Stomach (tissue), 9 donors: Measurements from ENCODE around the gene NRG2. TPM values are rescaled to one million over a fixed set of nuclear protein-coding genes. Genes with fewer than 3 reads are reported as not detected.

Experiments used
- DNase-seq, 2 donors: peaks; one replicate each; pipeline versions ENCODE4 v3.0.0 to v3.0.0-alpha.2; 2013 to 2019
- H3K27ac ChIP-seq, 5 donors: fragments of 200-600 bp in 4 of 5; sonication (generic) in 4 of 5; one replicate each; pipeline ENCODE4 v1.5.1; 2013 to 2019; ENCODE audit warnings: mild to moderate bottlenecking in 1 of 5, moderate library complexity in 1 of 5
- H3K27me3 ChIP-seq, 3 donors: fragments of 200-600 bp; sonication (generic); one replicate each; pipeline ENCODE4 v1.5.1; 2017 to 2019; ENCODE audit warnings: mixed run types in 1 of 3
- H3K36me3 ChIP-seq, 4 donors: fragments of 200-600 bp; sonication (generic); 1 replicate in 3 of 4; 2 replicates in 1 of 4; pipeline ENCODE4 v1.5.1; 2016 to 2019
- H3K4me1 ChIP-seq, 4 donors: fragments of 200-600 bp; sonication (generic); one replicate each; pipeline ENCODE4 v1.5.1; 2016 to 2019
- H3K4me3 ChIP-seq, 4 donors: fragments of 200-600 bp; sonication (generic) in 3 of 4; one replicate each; pipeline ENCODE4 v1.5.1; 2016 to 2019; ENCODE audit warnings: mild to moderate bottlenecking in 1 of 4
- H3K9me3 ChIP-seq, 4 donors: fragments of 200-600 bp; sonication (generic); one replicate each; pipeline ENCODE4 v1.5.1; 2016 to 2019
- CTCF ChIP-seq, 7 experiments: fragments of 450-650 bp in 4 of 7; fragments of 200-600 bp in 3 of 7; sonication (generic) in 3 of 7; IDR thresholded peaks; one replicate each; pipeline ENCODE4 v1.5.1; 2016 to 2019; ENCODE audit warnings: antibody characterized with exemption in 7 of 7, control low read depth in 2 of 7, mild to moderate bottlenecking in 1 of 7
- EP300 ChIP-seq: sonication (generic); formaldehyde crosslinking; IDR thresholded peaks from one replicate; pipeline ENCODE4 v1.6.1; 2017; ENCODE audit warnings: antibody characterized with exemption
- POLR2A ChIP-seq, 4 donors: fragments of 450-650 bp; IDR thresholded peaks; one replicate each; pipeline ENCODE4 v1.6.1; 2016; ENCODE audit warnings: antibody characterized with exemption in 4 of 4, control low read depth in 2 of 4, mild to moderate bottlenecking in 1 of 4, moderate library complexity in 1 of 4
- POLR2AphosphoS5 ChIP-seq, 3 donors: sonication (generic); formaldehyde crosslinking; IDR thresholded peaks; one replicate each; pipeline ENCODE4 v1.6.1; 2016; ENCODE audit warnings: antibody characterized with exemption in 3 of 3
- WGBS, 5 donors: extraction: QIAGEN DNeasy Blood & Tissue Kit in 3 of 5; methylation state at CpG; one replicate each; pipeline versions ENCODE4 v1.1.5 to v1.1.7; 2013 to 2018; 5-methylcytosine and 5-hydroxymethylcytosine counted together
- intact Hi-C: fragments of 100-400 bp; cut with DNase I; formaldehyde crosslinking; loops from one replicate; pipeline ENCODE4 v1.15.1; 2023; ENCODE audit warnings: low total_unique reads
- polyA plus RNA-seq, 3 donors: library from polyadenylated mRNA; stranded (reverse); fragments of 200-250 nt; gene quantifications; one replicate each; pipeline ENCODE4 v1.2.3, GENCODE V29; 2013
- total RNA-seq, 5 donors: library from RNA; depleted of rRNA; stranded (reverse); fragments of >200 nt; gene quantifications; one replicate each; pipeline versions ENCODE4 v1.1.0 to v1.2.3, GENCODE V29; 2014 to 2016
- donor health status: healthy with polysubstance abuse.
- donor health status: Bipolar disorder and iron deficiency.
- donor health status: healthy.

The NRG2 gene
- total and polyA plus RNA-seq, 8 donors: 0.25 to 22.2 (median 1.2) TPM; not detected in 1

DNA sequence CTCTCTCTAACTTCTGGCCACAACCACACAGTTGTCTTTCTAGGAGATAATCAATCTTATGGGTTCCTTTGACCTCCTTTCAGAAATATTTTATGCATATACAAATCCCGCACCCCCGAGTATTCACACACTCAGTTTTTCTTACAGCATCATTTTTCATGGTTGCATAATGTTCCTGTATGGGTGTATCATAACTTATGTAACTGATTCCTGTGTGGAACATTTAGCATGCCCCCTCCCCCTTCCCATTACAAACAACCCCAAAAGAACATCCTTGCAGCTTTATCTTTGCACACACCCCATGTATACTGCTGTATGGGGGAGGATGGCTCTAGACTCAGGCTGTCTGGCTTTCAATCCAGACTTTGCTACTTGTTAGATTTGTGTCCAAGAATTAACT lies 153.7 kb downstream of the NRG2 start:
- intact Hi-C loops: no loop called here
- Histone ChIP-seq H3K36me3 (peaks cover 0 to 21% (median 0%) of the 10 kb centered on the region in 4 donors), H3K27me3 (no peaks in the 10 kb centered on the region), H3K4me1 (peaks cover 0 to under 1% (median 0%) of the 10 kb centered on the region in 4 donors), H3K27ac (no peak overlapping the region), H3K9me3 (no peaks in the 10 kb centered on the region), H3K4me3 (no peak overlapping the region)
- 85 to 97% (median 94%) methylated on average over 2 of the region's 2 CpGs for WGBS, 5 donors
- no peak for TF ChIP-seq EP300
- no peak for TF ChIP-seq POLR2AphosphoS5 (IDR thresholded peaks at IDR 0.05)
- TF ChIP-seq POLR2A (IDR thresholded peaks at IDR 0.05): no peak
- TF ChIP-seq CTCF (IDR thresholded peaks at IDR 0.05): no peak
- no peak for DNase-seq

GRCh38 chr5:139888370-139888769 lies 154.7 kb downstream of the NRG2 start:
- 52 to 69% (median 64%) methylated on average over 4 of the region's 4 CpGs for WGBS, 5 donors
- TF ChIP-seq CTCF (IDR thresholded peaks at IDR 0.05): no peak
- TF ChIP-seq POLR2A (IDR thresholded peaks at IDR 0.05): no peak
- TF ChIP-seq EP300: no peak
- no peak for TF ChIP-seq POLR2AphosphoS5 (IDR thresholded peaks at IDR 0.05)
- H3K36me3 ChIP-seq: peaks cover 0 to 21% (median 0%) of the 10 kb centered on the region in 4 donors

GRCh38 chr5:139886213-139886612 lies 156.9 kb downstream of the NRG2 start:
- no peak for DNase-seq
- TF ChIP-seq EP300: no peak
- TF ChIP-seq POLR2A (IDR thresholded peaks at IDR 0.05): no peak
- no peak for TF ChIP-seq CTCF (IDR thresholded peaks at IDR 0.05)
- TF ChIP-seq POLR2AphosphoS5 (IDR thresholded peaks at IDR 0.05): no peak
- Histone ChIP-seq H3K4me3 (no peak overlapping the region), H3K36me3 (peaks cover 0 to 21% (median 0%) of the 10 kb centered on the region in 4 donors), H3K27ac (no peak overlapping the region), H3K9me3 (no peaks in the 10 kb centered on the region), H3K27me3 (no peaks in the 10 kb centered on the region), H3K4me1 (peaks cover 0 to 4% (median 0%) of the 10 kb centered on the region in 4 donors)
- intact Hi-C loops: no loop called here
- 72 to 87% (median 75%) methylated on average over 2 of the region's 2 CpGs for WGBS, 5 donors

More at GRCh38 chr5:139888370-139888769, 154.7 kb downstream of the NRG2 start:
- intact Hi-C loops: no loop called here
- Histone ChIP-seq H3K27ac (no peak overlapping the region), H3K4me3 (no peak overlapping the region), H3K4me1 (no peaks in the 10 kb centered on the region), H3K9me3 (no peaks in the 10 kb centered on the region), H3K27me3 (no peaks in the 10 kb centered on the region)
- DNase-seq: no peak

GRCh38 chr5:139885857-139886208 lies 157.3 kb downstream of the NRG2 start:
- H3K4me1 ChIP-seq: peaks cover 0 to 8% (median 2%) of the 10 kb centered on the region in 4 donors
- no peak overlapping the region for H3K27ac ChIP-seq
- no peak for DNase-seq
- intact Hi-C loops: no loop called here
- no peaks in the 10 kb centered on the region for H3K9me3 ChIP-seq
- TF ChIP-seq POLR2AphosphoS5 (IDR thresholded peaks at IDR 0.05): no peak
- no peak for TF ChIP-seq CTCF (IDR thresholded peaks at IDR 0.05)
- TF ChIP-seq EP300: no peak
- no peak for TF ChIP-seq POLR2A (IDR thresholded peaks at IDR 0.05)
- H3K4me3 ChIP-seq: no peak overlapping the region
- peaks cover 0 to 21% (median 0%) of the 10 kb centered on the region in 4 donors for H3K36me3 ChIP-seq
- 82 to 99% (median 92%) methylated on average over 4 of the region's 4 CpGs for WGBS, 5 donors
- no peaks in the 10 kb centered on the region for H3K27me3 ChIP-seq
